Liver (tissue), 3 donors: ENCODE data around the gene XYLT1.

ENCODE experiments used
- CTCF ChIP-seq: fragments of 150-350 bp; IDR thresholded peaks from 2 replicates; pipeline ENCODE4 v1.5.1; 2017; ENCODE audit warnings: improper control_type of control experiment, low read depth, low read length; ENCODE audit not compliant: missing input control
- FOXA1 ChIP-seq: IDR thresholded peaks from 2 replicates; pipeline ENCODE4 v1.6.1; 2016; ENCODE audit warnings: antibody characterized with exemption
- GABPA ChIP-seq, 2 donors: IDR thresholded peaks in 1 of 2; conservative IDR thresholded peaks in 1 of 2; 2 replicates each; pipeline ENCODE4 v1.6.1; 2016; ENCODE audit warnings: antibody characterized with exemption in 2 of 2, mild to moderate bottlenecking in 1 of 2, moderate library complexity in 1 of 2
- MAX ChIP-seq: IDR thresholded peaks from 2 replicates; pipeline ENCODE4 v1.6.1; 2016; ENCODE audit warnings: antibody characterized with exemption
- RAD21 ChIP-seq, 2 donors: IDR thresholded peaks; 2 replicates each; pipeline ENCODE4 v1.6.1; 2016; ENCODE audit warnings: antibody characterized with exemption in 2 of 2, mild to moderate bottlenecking in 2 of 2
- SP1 ChIP-seq: IDR thresholded peaks from 2 replicates; pipeline ENCODE4 v1.6.1; 2018; ENCODE audit warnings: antibody characterized with exemption, mild to moderate bottlenecking
- YY1 ChIP-seq: IDR thresholded peaks from 2 replicates; pipeline ENCODE4 v1.6.1; 2016; ENCODE audit warnings: antibody characterized with exemption, mild to moderate bottlenecking
- donor health status: healthy.
- donor health status: healthy.

GRCh38 chr16:17152311-17152710 lies 318.4 kb downstream of the XYLT1 start:
- TF ChIP-seq CTCF (no peak), GABPA (IDR thresholded peaks at IDR 0.05 in 1 of 2, conservative IDR thresholded peaks at IDR 0.05 in 1 of 2) (no peak), YY1 (no peak), FOXA1 (no peak), SP1 (no peak), RAD21 (IDR thresholded peaks at IDR 0.05) (no peak), MAX (no peak)
